PFSK-1 (cell line): ENCODE measurements around the gene NEDD4L.

ENCODE experiments used
- FOXP2 ChIP-seq: optimal IDR thresholded peaks from 2 replicates; pipeline ENCODE3; 2011; ENCODE audit warnings: borderline replicate concordance, control low read depth, inconsistent platforms; ENCODE audit not compliant: insufficient read depth; ENCODE audit errors: extremely low read length, extremely low read depth
- POLR2AphosphoS5 ChIP-seq: IDR thresholded peaks from 2 replicates; pipeline ENCODE4 v1.6.1; 2012; ENCODE audit warnings: low read depth, mild to moderate bottlenecking, control low read depth, low read length, moderate library complexity
- REST ChIP-seq, 2 experiments: IDR thresholded peaks; 2 replicates each; pipeline versions ENCODE4 v1.6.1 to v1.8.0; 2011 to 2012; ENCODE audit warnings: low read depth in 2 of 2, low read length in 2 of 2, control low read depth in 1 of 2, inconsistent platforms in 1 of 2, mild to moderate bottlenecking in 1 of 2, moderate library complexity in 1 of 2; ENCODE audit not compliant: insufficient read depth in 1 of 2
- SIN3A ChIP-seq: IDR thresholded peaks from 2 replicates; pipeline ENCODE4 v1.6.1; 2012; ENCODE audit warnings: mild to moderate bottlenecking, low read length, moderate library complexity, borderline replicate concordance; ENCODE audit not compliant: insufficient read depth
- TAF1 ChIP-seq: IDR thresholded peaks from 2 replicates; pipeline ENCODE4 v1.6.1; 2012; ENCODE audit warnings: low read length, control low read depth, borderline replicate concordance; ENCODE audit not compliant: insufficient read depth

GRCh38 chr18:58338961-58339592 lies 295.1 kb downstream of the NEDD4L start:
- no peak for TF ChIP-seq REST (IDR thresholded peaks at IDR 0.05; ENCODE audit: insufficient read depth in 1 of 2, low read depth in 2 of 2, low read length in 2 of 2)
- no peak for TF ChIP-seq SIN3A
- TF ChIP-seq POLR2AphosphoS5 = no peak
- no peak for TF ChIP-seq TAF1
- TF ChIP-seq FOXP2 = no peak
